ENCODE data around the gene C2CD4D. TPM values are rescaled to one million over a fixed set of nuclear protein-coding genes. Genes with fewer than 3 reads are reported as not detected.

C2CD4D gene
- total RNA-seq, 1 experiment from 2014 or later, result 0.23 TPM

- Mint-ChIP-seq H3K36me3 (ENCODE audit: insufficient read depth, unreplicated experiment) (peaks cover 5% of the 10 kb centered on the region), H3K4me1 (ENCODE audit: low read depth, unreplicated experiment) (peaks cover 19% of the 10 kb centered on the region), H3K4me3 (ENCODE audit: unreplicated experiment) (no peak overlapping the region), H3K27ac (ENCODE audit: unreplicated experiment) (no peak overlapping the region), H3K27me3 (ENCODE audit: insufficient read depth, unreplicated experiment) (no peaks in the 10 kb centered on the region), H3K9me3 (ENCODE audit: unreplicated experiment) (no peaks in the 10 kb centered on the region)
- no peak for DNase-seq
- no peak overlapping the region for H3K4me3 ChIP-seq (ENCODE audit: low read depth, low read length)
- BruUV-seq (replicated peaks), result no TSS peak
- H3K9me3 ChIP-seq, result no peaks in the 10 kb centered on the region
- H3K4me1 ChIP-seq, result peaks cover 13% of the 10 kb centered on the region
- no peaks in the 10 kb centered on the region for H3K36me3 ChIP-seq (ENCODE audit: control insufficient read depth, insufficient read depth, low read length)
- POLR2A ChIA-PET, result no interaction called here
- intact Hi-C loops (cut with micrococcal nuclease; ENCODE audit: unreplicated experiment), result no loop called here
- CTCF ChIA-PET, result no interaction called here
- no peak for TF ChIP-seq CTCF (IDR thresholded peaks at IDR 0.05; ENCODE audit: insufficient read depth in 1 of 2, low read depth in 1 of 2, low read length in 1 of 2, severe bottlenecking in 1 of 2, unreplicated experiment in 1 of 2)
- H3K27me3 ChIP-seq (replicated peaks; ENCODE audit: control insufficient read depth, insufficient read depth, low read length), result no peaks in the 10 kb centered on the region
These were observed 8.4 kb downstream of the C2CD4D start for GRCh38 chr1:151831256-151831591.

GRCh38 chr1:151830055-151830454, 9.6 kb downstream of the C2CD4D start:
- ChIA-PET CTCF (interaction anchor here (0.6 kb wide), 1 partner anchor 10 kb away, joined by 3 read pairs; no protein-coding TSS in a partner anchor), POLR2A (no interaction called here)
- no TSS peak for BruUV-seq (replicated peaks)
- Mint-ChIP-seq H3K4me1 (ENCODE audit: low read depth, unreplicated experiment) (peaks cover 12% of the 10 kb centered on the region), H3K27ac (ENCODE audit: unreplicated experiment) (no peak overlapping the region), H3K4me3 (ENCODE audit: unreplicated experiment) (no peak overlapping the region), H3K27me3 (ENCODE audit: insufficient read depth, unreplicated experiment) (no peaks in the 10 kb centered on the region), H3K9me3 (ENCODE audit: unreplicated experiment) (no peaks in the 10 kb centered on the region), H3K36me3 (ENCODE audit: insufficient read depth, unreplicated experiment) (peaks cover 4% of the 10 kb centered on the region)
- Histone ChIP-seq H3K9me3 (no peaks in the 10 kb centered on the region), H3K27me3 (replicated peaks; ENCODE audit: control insufficient read depth, insufficient read depth, low read length) (no peaks in the 10 kb centered on the region), H3K36me3 (ENCODE audit: control insufficient read depth, insufficient read depth, low read length) (no peaks in the 10 kb centered on the region), H3K4me3 (ENCODE audit: low read depth, low read length) (no peak overlapping the region), H3K4me1 (0 out of 2 replicates have a peak, but pooled peaks cover 1% of the 10 kb centered on the region)
- intact Hi-C loops (cut with micrococcal nuclease; ENCODE audit: unreplicated experiment), result no loop called here
- TF ChIP-seq CTCF (IDR thresholded peaks at IDR 0.05; ENCODE audit: insufficient read depth in 1 of 2, low read depth in 1 of 2, low read length in 1 of 2, severe bottlenecking in 1 of 2, unreplicated experiment in 1 of 2), result no peak
- no peak for DNase-seq

GRCh38 chr1:151829352-151830046, 10.1 kb downstream of the C2CD4D start:
- no peak overlapping the region for H3K4me3 Mint-ChIP-seq (ENCODE audit: unreplicated experiment)
- no peaks in the 10 kb centered on the region for H3K9me3 Mint-ChIP-seq (ENCODE audit: unreplicated experiment)
- TF ChIP-seq CTCF (IDR thresholded peaks at IDR 0.05; ENCODE audit: insufficient read depth in 1 of 2, low read depth in 1 of 2, low read length in 1 of 2, severe bottlenecking in 1 of 2, unreplicated experiment in 1 of 2), result no peak
- ChIA-PET CTCF (no interaction called here), POLR2A (interaction anchor here (0.5 kb wide), 1 partner anchor 345 kb away, joined by 3 read pairs; no protein-coding TSS in a partner anchor)
- Histone ChIP-seq H3K36me3 (ENCODE audit: control insufficient read depth, insufficient read depth, low read length) (no peaks in the 10 kb centered on the region), H3K4me1 (no peaks in the 10 kb centered on the region), H3K27me3 (replicated peaks; ENCODE audit: control insufficient read depth, insufficient read depth, low read length) (no peaks in the 10 kb centered on the region; the same call in 1 of the 2 replicates), H3K4me3 (ENCODE audit: low read depth, low read length) (no peak overlapping the region), H3K9me3 (no peaks in the 10 kb centered on the region)
- H3K4me1 Mint-ChIP-seq (ENCODE audit: low read depth, unreplicated experiment), result peaks cover 12% of the 10 kb centered on the region
- no peak overlapping the region for H3K27ac Mint-ChIP-seq (ENCODE audit: unreplicated experiment)
- DNase-seq, result no peak
- peaks cover 4% of the 10 kb centered on the region for H3K36me3 Mint-ChIP-seq (ENCODE audit: insufficient read depth, unreplicated experiment)
- no peaks in the 10 kb centered on the region for H3K27me3 Mint-ChIP-seq (ENCODE audit: insufficient read depth, unreplicated experiment)
- BruUV-seq (replicated peaks), result no TSS peak
- intact Hi-C loops (cut with micrococcal nuclease; ENCODE audit: unreplicated experiment), result no loop called here
